ENCODE data around the gene SARNP.

GRCh38 chr12:55745361-55746173 is 72.0 kb downstream of the SARNP start:
- TF ChIP-seq CTCF (IDR thresholded peaks at IDR 0.05; ENCODE audit: poor library complexity): no peak
- no peak for TF ChIP-seq EZH2 (IDR thresholded peaks at IDR 0.05; ENCODE audit: borderline replicate concordance)
- no peak for TF ChIP-seq EZH2phosphoT487 (IDR thresholded peaks at IDR 0.05; ENCODE audit: low read depth, severe bottlenecking, unreplicated experiment)

Measured in hepatocyte (in vitro differentiated cells).